HG02970 (cell line): Measurements from ENCODE around the gene MEOX2.

Source experiments
- ATAC-seq: cut with Tn5 transposase; IDR thresholded peaks from one replicate; pipeline ENCODE4 v1.9.1; 2021; ENCODE audit warnings: mild to moderate bottlenecking, moderate library complexity, moderate number of reproducible peaks; ENCODE audit not compliant: unreplicated experiment, low FRiP score

Gene MEOX2

DNA sequence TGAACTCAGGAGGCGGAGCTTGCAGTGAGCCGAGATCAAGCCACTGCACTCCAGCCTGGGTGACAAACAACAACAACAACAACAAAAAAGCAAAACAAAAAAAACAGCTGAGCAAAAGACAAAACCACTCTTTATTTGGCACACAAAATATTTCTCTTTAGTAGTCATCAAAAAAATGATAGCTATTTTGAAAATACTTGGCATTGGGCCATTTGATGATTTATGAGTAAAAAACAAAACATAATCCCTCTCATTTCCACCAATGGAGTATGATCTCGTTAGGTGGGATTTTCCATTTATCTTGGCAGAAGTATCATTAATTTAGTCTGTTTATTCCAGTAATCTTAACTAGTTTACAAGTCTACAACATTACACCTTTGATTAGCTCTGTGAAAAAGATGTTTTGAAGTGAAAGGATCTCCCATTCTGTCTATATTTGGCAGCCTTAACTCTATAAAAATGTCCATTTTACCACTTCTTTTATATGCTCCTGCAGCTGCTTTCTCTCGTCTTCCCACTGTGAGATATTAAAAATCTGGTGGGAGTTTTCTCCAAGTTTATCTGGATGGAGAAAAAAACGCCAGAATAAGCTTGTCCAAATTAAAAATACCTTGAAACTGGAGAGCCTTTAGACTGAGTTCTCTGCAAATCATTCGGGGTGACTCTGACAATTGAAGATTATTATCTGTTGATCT lies 65.8 kb downstream of the MEOX2 start:
- ATAC-seq: no peak

- ATAC-seq: no peak
These were observed 68.2 kb downstream of the MEOX2 start for GRCh38 chr7:15618275-15618674.

GRCh38 chr7:15612205-15612604 lies 74.3 kb downstream of the MEOX2 start:
- ATAC-seq: no peak

GRCh38 chr7:15610503-15610902 lies 76.0 kb downstream of the MEOX2 start:
- no peak for ATAC-seq

DNA sequence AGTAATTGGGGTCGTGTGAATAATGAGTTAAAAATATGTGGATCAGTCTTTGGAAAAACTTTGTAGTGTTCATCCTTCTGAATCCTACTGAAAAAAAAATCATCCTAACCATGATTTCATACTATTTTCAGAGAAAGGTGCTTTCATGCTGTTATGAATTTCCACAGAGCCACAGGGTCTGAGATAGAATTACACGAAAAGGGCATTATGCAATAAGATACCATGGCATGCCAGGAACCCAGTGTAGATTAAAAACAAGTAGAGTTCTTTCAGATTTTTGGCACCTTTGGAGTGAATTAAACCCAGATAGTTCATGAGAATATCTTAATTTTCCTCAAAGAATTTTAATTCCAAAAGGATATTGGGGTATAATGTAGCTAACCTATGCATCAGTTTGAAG lies 77.2 kb downstream of the MEOX2 start:
- no peak for ATAC-seq

DNA sequence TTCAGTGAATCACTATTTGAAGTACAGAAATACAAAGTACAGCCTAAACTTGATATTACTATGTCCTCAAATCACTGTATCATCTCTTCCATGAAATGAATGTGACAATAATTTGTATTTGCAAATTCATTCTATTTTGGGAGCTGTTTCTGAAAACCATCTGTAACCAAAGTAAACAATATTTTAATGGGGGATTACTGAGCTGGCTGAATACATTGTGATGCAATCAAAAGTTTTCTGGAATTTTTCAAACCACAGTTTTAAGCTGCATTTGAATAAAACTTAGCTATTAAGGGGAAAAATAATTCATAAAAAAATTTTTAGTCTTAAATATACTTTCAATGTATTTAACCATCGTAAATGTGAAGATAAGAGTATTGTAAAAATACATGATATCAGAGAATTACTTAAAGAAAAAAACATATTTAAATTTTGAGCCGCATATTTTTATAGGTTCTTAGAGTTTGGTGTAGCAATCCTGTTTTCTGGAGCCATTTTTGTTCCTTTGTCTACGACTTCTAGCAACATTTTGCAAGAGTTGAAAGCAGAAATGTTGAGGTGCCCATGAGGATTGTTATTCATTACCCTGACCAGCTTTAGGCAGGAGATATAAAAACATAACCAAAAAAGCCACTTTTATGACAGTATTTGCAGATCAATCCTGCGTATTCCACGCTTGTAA lies 78.8 kb downstream of the MEOX2 start:
- no peak for ATAC-seq

- no peak for ATAC-seq
These were observed 79.9 kb downstream of the MEOX2 start for GRCh38 chr7:15606561-15606960.

DNA sequence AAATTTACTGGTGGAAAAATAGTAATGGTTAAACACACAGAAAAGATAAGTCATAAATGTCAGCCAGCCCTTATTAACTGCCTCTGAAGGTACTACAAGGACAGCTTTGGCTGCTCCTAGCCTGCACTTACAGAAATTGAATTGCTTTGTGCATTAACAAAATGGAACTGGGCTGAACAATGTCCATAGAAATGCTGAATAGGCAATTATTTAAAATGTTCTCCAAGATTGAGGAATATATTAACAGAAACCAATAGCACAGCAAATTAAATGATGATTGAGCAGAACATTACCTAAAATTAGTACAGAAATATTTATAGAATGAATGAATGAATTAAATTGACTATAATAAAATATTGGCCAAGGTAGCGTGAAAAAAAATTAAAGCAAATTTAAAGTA lies 82.3 kb downstream of the MEOX2 start:
- ATAC-seq: no peak

- ATAC-seq: no peak
These were observed 83.4 kb downstream of the MEOX2 start for GRCh38 chr7:15603124-15603523.

DNA sequence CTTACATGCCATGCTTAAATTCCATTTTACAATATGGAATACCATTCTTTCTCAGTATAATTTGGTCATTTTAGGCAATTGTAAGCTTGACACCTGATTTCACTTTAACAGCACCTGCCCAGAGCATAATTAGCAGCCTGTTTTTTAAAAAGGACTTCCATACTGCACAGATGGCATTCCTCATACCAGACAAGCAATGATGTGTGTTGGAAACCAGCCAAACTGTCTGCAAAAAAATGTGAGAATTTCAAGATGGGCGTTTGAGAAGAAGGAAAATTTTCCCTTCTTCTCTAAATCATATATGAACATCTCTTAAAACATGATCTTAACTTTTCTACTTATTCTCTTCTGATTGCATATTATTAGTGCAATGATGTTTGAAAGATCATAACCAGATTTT lies 84.2 kb downstream of the MEOX2 start:
- ATAC-seq: no peak

GRCh38 chr7:15601175-15601574 lies 85.3 kb downstream of the MEOX2 start:
- no peak for ATAC-seq

- no peak for ATAC-seq
These were observed 86.2 kb downstream of the MEOX2 start for GRCh38 chr7:15600298-15600697.

DNA sequence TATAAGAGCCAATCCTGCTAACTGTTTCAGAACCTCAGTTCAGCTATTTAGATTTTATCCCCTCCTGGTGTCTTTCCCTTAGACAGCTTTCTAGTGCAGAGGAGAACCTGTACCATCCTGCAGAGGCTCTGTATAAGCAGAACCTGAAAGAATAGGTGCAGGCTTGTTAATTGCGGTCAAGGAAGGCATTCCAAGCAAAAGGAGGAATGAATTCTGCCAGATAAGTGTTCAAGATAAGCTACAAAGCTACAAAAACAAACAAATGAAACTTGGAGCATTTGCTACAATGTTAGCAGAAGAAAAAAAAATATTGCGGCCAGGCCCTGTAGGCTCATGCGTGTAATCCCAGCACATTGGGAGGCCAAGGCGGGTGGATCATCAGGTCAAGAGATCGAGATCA lies 92.0 kb downstream of the MEOX2 start:
- no peak for ATAC-seq

DNA sequence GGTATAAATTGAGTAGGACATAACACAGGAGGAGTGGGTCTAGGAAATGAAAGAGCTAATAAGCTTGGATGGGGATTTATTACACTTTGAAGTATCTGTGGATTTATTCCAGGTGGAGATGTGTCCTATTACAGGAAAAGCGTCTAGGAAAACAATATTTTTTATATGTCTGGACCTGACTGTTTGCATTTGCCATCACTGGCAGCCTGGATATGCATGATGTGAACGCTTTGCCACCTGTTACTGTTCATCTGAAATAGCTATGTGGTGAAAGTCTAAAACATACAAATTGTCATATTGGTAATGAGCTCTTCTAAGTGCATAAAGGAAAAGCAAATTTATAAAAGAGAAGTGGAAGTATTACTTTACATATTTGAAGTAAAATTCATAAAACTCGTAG lies 93.1 kb downstream of the MEOX2 start:
- ATAC-seq: no peak

- ATAC-seq: no peak
These were observed 100.2 kb downstream of the MEOX2 start for GRCh38 chr7:15586266-15586665.

DNA sequence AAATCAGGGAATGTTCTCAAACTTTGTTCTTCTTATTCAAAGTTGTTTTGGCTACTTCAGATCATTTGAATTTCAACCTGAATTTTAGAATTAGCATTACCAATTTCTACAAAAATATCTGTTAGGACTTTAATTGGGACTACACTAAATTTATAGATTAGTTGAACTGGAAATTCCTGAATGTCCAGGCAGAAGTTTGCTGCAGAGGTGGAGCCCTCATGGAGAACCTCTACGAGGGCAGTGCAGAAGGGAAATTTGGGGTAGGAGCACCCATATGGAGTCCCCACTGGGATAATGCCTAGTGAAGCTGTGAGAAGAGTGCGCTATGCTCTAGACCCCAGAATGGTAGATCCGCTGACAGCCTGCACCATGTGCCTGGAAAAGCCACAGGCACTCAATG lies 101.9 kb downstream of the MEOX2 start:
- no peak for ATAC-seq

DNA sequence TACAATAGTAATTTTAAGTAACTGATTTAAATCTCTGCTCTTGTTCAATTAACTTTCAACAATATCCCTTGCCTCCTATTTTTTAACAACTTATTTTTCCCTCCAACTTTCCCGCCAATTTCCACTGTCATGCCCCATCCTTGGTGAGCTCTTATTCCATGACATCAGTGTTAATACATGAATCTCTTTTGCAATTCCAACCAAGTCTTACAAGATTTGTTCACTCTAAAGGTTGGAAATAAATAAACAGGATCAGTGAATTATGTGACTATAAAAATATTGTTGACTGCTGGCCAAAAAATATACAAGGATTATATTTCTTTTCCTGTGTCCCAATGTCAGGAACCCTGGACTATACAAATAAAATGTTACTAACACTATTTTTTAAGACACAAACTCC lies 103.7 kb downstream of the MEOX2 start:
- ATAC-seq: no peak

DNA sequence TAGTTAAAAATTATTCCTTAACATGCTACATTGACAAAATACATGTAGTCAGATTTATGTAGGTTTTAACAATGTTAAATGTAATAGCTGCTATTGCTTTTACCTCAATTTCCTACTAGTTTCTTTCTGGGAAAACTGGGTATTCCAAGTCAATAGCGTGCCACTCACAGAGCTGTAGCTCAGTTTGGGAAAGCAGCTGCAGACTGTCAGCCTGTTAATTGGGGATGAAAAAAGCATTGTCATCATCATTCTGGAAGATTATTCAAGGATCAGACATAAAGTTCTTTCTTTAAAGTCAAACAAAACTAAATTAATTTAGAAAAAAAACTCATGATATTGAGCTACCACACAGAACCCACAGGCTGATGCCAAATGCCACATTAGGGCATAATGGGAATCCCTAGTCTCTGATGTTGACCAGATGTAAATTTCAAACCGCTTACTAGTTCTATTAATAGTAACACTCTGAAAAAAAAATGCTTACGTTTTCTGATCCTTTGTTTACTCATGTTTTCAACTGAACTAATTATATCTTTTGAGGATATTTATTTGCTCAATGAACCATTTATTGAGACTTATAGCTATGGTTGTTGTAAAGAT lies 105.0 kb downstream of the MEOX2 start:
- ATAC-seq: no peak

GRCh38 chr7:15580604-15581351 lies 105.7 kb downstream of the MEOX2 start:
- ATAC-seq: no peak

DNA sequence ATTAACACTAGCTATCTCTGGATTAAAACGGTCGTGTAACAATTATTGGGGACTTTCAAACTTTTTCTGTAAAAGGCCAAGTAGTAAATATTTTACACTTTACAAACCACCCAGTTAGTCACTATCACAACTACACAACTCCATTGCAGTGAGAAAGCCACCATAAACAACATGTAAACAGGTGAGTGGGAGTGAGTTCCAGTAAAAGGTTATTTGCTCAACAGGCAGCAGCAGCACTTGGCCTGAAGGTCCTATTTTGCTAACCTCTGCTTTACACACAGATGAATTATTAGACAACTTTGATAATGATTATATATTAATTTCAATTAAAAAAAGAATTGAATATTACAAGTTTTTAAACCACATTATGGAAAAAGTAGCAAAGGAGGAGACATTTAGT lies 108.9 kb downstream of the MEOX2 start:
- no peak for ATAC-seq

- ATAC-seq: no peak
These were observed 115.1 kb downstream of the MEOX2 start for GRCh38 chr7:15571301-15571878.
